Stimulated activated naive CD8-positive, alpha-beta T cell treated with anti-CD3 and anti-CD28 coated beads, Interleukin-15, Interleukin-2, amounts not matched to agents 100 U/mL and 50 U/mL, for 24 hours (primary cell): ENCODE measurements around the gene SCN1A.

Experiments
- ATAC-seq: fragments of 150-1000 bp; cut with Tn5 transposase; one replicate; pipeline ENCODE4 v1.10.0; 2021
- DNase-seq: peaks from one replicate; pipeline ENCODE4 v3.0.0; 2021

Gene SCN1A

DNA sequence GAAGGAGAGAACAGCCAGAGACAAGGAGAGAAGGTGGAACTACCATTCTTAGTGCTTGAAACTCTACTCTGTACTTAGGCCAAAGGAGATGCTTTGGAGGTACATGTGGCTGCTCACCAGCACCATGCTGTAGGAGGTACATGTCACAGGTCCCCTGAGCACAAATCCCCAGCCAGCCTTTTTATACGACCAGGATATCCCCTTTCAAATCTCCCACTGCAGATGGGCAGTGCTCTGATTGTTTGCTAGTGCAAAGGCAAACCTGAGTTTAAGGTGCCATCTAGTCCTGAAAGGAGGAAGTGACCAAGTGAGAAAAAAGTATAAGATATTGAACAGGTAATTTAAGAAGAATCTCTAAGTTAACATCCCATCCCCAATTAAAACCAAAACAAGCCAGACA lies 157.2 kb downstream of the SCN1A start:
- no peak for ATAC-seq
- DNase-seq: no peak

DNA sequence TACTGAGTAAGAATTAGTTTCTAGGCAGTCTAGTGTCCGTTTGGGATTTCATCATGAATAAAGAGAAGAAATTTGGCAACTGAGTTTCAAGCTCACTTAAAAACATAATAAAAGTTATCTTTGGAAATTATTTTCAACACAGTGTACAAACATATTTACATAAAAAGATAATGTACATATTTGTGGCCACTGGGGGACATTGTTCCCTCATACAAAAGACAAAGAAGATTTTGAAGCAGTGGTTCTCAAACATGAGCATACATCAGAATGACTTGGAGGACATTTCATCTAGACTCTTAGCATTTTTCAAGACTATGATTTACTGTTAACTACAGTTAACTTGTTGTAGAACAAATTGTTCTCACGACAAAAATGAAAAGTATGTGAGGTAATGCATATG lies 158.6 kb downstream of the SCN1A start:
- ATAC-seq (no peak), DNase-seq (no peak)

DNA sequence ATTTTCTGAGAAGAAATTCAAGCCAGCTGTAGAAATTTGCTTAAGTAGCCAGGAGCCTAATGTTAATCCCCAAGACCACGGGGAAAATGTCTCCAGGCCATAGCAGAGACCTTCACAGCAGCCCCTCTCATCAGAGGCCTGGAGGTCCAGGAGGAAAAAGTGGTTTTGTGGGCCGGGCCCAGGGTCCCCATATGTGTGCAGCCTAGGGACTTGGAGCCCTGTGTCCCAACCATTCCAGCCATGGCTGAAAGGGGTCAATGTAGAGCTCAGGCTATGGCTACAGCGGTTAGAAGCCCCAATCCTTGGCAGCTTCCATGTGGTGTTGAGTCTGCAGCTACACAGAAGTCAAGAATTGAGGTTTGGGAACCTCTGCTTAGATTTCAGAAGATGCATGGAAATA lies 160.1 kb downstream of the SCN1A start:
- no peak for ATAC-seq
- DNase-seq: no peak

DNA sequence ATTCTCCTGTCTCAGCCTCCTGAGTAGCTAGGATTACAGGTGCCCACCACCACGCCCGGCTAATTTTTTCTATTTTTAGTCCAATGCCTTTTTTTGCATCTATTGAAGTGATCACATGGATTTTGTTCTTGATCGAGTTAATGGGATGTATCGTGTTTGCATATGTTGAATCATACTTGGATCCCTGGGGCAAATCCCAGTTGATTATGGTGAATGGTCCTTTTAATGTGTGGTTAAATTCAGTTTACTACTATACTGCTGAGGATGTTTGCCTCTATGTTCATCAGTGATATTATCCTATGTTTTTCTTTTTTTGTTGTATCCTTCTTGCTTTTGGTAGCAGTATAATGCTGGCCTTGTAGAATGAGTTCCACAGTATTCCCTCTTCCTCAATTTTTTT lies 166.0 kb downstream of the SCN1A start:
- ATAC-seq (no peak), DNase-seq (no peak)

DNA sequence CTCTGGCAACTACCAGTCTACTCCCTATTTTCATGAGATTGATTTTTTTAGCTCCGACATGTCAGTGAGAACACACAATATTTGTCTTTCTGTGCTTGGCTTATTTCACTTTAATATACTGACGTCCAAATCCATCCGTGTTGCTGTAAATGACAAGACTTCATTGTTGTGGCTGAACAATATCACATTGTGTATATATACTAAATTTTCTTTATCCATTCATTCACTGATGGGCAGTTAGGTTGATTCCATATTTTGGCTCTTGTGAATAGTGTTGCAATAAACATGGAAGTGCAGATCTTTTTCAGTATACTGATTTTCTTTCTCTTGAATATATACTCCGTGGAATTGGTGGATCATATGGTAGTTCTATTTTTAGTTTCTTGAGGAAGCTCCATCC lies 168.4 kb downstream of the SCN1A start:
- no peak for DNase-seq
- no peak for ATAC-seq

DNA sequence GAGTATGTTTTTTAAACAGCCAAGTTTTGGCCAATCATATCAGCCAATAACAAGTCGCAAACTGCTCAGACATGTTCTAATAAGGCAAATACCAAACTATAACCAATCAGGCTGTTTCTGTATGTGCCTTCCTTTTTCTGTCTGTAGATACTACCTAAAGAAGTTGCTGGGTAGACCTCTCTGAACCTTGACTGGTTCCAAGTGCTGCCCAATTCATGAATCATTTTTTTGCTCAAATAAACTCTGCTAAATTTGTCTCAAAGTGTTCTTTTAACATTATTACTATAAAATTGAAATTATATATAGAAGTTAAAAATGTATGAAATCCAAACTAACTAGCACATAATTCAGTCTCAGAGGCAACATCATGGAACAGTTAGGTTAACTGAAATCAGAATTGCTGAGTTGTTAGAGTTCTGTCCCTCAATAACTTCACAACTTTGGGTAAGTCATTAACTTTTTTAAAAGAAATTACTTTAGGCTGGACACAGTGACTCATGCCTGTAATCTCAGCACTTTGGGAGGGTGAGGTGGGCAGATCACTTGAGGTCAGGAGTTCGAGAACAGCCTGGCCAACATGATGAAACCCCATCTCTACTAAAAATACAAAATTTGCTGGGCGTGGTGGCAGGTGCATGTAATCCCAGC lies 169.4 kb downstream of the SCN1A start:
- no peak for DNase-seq
- no peak for ATAC-seq

DNA sequence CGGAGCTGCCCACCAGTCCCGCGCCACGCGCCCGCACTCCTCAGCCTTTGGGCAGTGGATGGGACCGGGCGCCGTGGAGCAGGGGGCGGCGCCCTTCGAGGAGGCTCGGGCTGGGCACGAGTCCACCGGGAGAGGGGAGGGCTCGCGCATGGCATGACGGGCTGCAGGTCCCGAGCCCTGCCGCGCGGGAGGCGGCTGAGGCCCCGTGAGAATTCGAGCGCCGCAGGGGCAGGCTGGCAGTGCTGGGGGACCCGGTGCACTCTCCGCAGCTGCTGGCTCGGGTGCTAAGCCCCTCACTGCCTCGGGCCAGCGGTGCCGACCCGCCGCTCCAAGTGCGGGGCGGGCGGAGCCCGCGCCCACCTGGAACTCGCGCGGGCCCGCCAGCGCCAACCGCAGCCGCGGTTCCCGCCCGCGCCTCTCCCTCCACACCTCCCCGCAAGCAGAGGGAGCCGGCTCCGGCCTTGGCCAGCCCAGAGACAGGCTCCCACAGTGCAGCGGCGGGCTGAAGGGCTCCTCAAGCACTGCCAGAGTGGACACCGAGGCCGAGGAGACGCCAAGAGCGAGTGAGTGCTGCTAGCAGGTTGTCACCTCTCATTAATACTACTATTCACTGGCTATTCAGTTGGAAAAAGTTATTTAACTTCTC lies 170.7 kb downstream of the SCN1A start:
- DNase-seq (no peak), ATAC-seq (no peak)

DNA sequence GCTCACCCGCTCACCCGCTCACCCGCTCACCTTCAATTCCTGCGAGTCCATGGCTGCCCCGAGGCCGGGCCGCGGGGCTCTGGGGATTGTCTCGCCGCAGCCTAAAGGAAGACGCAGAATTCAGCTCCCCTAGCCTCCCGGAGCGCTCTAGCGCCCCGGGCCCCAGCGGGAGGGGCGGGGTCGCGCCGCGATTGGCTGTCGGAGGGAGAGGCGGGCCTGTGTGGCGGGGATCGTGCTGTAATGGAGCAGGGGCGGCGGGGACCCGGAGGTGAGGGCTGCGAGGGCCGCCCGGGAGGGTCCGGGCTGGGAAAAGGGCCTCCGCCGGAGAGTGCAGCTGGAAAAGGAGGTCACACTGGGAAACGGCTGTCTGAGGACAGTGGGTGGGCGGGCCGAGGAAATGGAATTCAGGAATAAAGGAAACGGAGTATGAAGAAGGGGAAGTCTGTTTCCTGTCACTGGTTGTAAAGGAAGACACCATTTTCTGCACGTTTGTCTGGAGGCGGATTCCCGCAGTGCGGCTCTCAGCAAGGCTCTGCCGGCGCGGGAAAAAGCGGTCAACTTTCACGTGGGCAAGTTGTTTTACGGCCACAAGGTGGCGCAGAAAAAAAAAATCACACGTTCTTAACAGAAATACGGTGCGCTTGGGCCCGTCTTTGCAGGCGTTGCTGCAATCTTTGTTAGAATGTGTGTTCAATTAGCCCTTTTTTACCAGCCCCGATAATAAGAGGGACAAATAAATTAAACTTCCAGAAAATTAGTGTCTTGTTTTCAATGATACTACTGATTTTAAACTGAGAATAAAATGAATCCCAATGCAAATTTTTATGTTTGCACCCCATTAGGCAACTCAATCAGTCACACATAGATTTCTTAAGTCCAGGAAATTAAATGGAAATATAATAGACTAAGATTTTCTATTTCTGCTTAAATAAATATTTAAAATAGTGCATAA lies 173.9 kb downstream of the SCN1A start, which contains the start of gene TTC21B:
Gene TTC21B, minus strand, starts transcription at position 122 of the 952 bp plus-strand sequence. Its CDS starts 71 bp downstream, at position 51.
- peak; percentile 99 for ATAC-seq
- peak; percentile 94 for DNase-seq

DNA sequence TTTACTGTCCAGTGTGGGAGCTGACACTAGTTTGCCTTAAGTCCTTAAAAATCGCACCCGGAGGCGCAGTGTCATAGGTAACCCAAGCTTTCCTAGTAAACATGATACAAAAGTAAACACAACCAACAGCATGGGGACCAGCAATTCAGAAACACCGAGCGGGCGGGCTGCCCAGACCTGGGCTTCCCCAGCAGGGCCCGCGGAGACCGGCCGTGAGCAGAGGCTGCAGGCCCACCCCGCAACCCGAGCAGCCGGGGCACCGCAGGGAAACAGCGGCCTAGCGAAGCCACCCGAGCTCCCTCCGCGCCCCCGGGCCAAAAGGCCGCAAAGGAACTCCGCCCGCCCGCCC lies 174.5 kb downstream of the SCN1A start:
- ATAC-seq (peak; percentile 53), DNase-seq (no peak)

DNA sequence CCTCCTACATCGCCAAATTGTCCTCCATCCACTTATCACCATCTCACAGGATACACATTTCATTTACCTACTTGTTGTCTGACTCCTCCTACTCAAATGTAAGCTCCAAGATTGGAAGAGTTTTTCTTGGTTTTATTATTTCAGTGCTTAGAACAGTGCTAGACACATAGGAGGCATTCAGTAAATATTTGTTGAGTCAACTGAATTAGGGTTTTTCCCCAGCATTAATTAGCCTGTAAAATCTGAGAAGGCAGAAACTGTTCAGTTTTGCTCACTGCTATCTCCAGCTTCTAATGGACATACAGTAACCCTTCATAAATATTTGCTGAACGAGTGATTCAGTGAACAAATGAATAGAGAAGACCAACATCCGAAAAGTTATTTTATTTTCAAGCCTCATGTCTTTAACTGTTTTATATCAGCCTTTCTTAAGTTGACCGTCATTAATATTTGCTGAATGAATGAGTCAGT lies 175.0 kb downstream of the SCN1A start:
- no peak for ATAC-seq
- DNase-seq: no peak

DNA sequence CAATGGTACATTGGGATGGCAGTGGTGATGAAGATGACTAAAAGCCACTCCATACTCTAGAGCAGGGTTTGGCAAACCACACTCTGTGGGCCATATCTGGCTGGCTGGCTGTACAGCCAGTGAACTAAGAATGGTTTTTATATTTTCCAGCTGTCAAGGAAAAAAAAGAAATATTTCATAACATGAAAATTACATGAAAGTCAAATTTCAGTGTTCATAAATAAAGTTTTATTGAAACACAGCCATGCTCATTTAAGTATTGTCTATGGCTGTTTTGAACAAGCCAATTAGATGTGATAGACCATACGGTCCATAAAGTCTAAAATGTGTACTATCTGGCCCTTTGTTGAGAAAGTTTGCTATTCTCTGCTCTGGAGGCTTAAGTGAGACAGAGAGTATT lies 175.7 kb downstream of the SCN1A start:
- no peak for ATAC-seq
- no peak for DNase-seq

DNA sequence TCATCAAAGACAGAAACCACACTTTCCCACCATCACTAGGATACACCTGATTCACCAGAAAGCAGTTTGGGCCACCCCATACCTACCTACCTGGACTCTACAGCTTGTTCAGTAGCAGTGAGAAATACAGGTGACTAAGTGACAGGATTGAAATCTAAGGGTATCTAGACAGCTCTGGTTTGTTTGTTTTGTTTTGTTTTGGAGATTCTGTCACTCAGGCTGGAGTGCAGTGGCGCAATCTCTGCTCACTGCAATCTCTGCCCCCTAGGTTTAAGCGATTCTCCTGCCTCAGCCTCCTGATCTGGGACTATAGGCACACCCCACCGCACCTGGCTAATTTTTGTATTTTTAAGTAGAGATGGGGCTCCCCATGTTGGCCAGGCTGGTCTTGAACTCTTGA lies 177.4 kb downstream of the SCN1A start:
- no peak for DNase-seq
- no peak for ATAC-seq

DNA sequence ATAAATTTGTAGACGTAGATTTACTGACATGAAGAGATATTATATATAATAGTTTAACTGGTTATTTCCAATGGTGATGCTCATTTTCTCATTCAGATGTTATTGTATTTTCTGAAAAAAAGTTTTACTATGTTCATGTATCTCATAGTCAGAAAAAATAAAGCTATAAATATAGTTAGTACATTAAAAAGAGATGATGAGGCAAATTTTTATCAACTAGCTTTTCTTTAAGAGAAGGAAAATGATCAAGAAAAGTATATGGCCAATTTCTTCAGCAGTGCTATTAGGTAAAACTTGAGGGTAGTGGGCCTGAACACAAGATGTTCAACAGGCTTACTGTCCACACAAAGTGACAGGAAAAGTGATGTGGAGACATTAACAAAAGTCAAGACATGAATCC lies 186.0 kb downstream of the SCN1A start:
- ATAC-seq (no peak), DNase-seq (no peak)

DNA sequence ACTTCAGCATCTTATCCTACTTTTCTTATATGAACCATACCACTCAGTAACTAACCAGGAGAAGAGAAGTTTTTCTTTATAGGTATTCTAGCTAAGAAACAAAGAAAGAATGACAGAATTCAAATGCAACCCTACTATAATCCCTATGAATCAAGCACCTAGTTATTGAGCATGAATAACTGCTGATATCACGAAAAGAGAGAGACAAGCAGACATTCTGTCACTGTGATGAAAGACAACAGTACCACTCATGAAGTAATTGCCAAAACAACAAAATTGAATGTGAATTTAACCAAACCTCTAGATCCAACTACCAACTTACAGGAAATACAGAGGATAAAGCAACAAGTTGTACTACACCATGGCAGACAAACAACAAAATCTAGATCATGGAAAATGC lies 189.6 kb downstream of the SCN1A start:
- ATAC-seq: no peak
- no peak for DNase-seq
